Activated T-cell treated with anti-CD3 and anti-CD28 coated beads, Interleukin-2, amount 50 U/mL, for 72 hours (primary cell): ENCODE results near the gene KCNC3. TPM values are rescaled to one million over a fixed set of nuclear protein-coding genes. Genes with fewer than 3 reads are reported as not detected.

ENCODE experiments used
- ATAC-seq, 2 donors: fragments of 150-1000 bp; cut with Tn5 transposase; replicated peaks in 1 of 2; 2 replicates each; pipeline ENCODE4 v1.10.0; 2021; ENCODE audit warnings: moderate library complexity in 2 of 2, mild to moderate bottlenecking in 1 of 2
- DNase-seq, 2 donors: peaks; one replicate each; pipeline ENCODE4 v3.0.0; 2021 to 2022; ENCODE audit warnings: mixed read lengths in 1 of 2
- H3K27ac Mint-ChIP-seq: one replicate; pipeline ENCODE4 v1.8.0; 2022; ENCODE audit warnings: mild to moderate bottlenecking, moderate library complexity, mixed read lengths
- H3K27me3 Mint-ChIP-seq: one replicate; pipeline ENCODE4 v1.8.0; 2022; ENCODE audit warnings: low read depth, mixed read lengths
- H3K36me3 Mint-ChIP-seq, 2 donors: one replicate each; pipeline ENCODE4 v1.8.0; 2022; ENCODE audit warnings: mixed read lengths in 2 of 2, mild to moderate bottlenecking in 1 of 2; ENCODE audit not compliant: insufficient read depth in 2 of 2
- H3K4me1 Mint-ChIP-seq: one replicate; pipeline ENCODE4 v1.8.0; 2022; ENCODE audit warnings: low read depth, mixed read lengths
- H3K4me3 Mint-ChIP-seq, 2 donors: one replicate each; pipeline ENCODE4 v1.8.0; 2022; ENCODE audit warnings: mild to moderate bottlenecking in 2 of 2, mixed read lengths in 2 of 2, moderate library complexity in 2 of 2
- H3K9me3 Mint-ChIP-seq, 2 donors: one replicate each; pipeline ENCODE4 v1.8.0; 2022; ENCODE audit warnings: mixed read lengths in 2 of 2
- total RNA-seq, 2 donors: library from RNA; stranded (reverse); gene quantifications; one replicate each; pipeline ENCODE4 v1.2.3, GENCODE V29; 2022

The KCNC3 gene
- total RNA-seq, 2 donors from 2014 or later, result 5.2 to 8.3 TPM

GRCh38 chr19:50266041-50266440, 63.1 kb downstream of the KCNC3 start:
- DNase-seq, result no peak
- H3K27me3 Mint-ChIP-seq, result peaks cover 9% of the 10 kb centered on the region
- no peaks in the 10 kb centered on the region for H3K4me1 Mint-ChIP-seq
- H3K9me3 Mint-ChIP-seq, result no peaks in the 10 kb centered on the region
- no peak for ATAC-seq
- H3K4me3 Mint-ChIP-seq, result no peak overlapping the region
- no peak overlapping the region for H3K27ac Mint-ChIP-seq
- H3K36me3 Mint-ChIP-seq, result no peaks in the 10 kb centered on the region

GRCh38 chr19:50264483-50265186, 64.5 kb downstream of the KCNC3 start:
- no peaks in the 10 kb centered on the region for H3K4me1 Mint-ChIP-seq
- H3K9me3 Mint-ChIP-seq, result no peaks in the 10 kb centered on the region
- H3K4me3 Mint-ChIP-seq, result no peak overlapping the region
- H3K27me3 Mint-ChIP-seq, result peaks cover 9% of the 10 kb centered on the region
- H3K36me3 Mint-ChIP-seq, result no peaks in the 10 kb centered on the region
- no peak for ATAC-seq
- no peak overlapping the region for H3K27ac Mint-ChIP-seq
- DNase-seq, result no peak

GRCh38 chr19:50263176-50263575, 66.0 kb downstream of the KCNC3 start:
- H3K9me3 Mint-ChIP-seq, result no peaks in the 10 kb centered on the region
- H3K4me3 Mint-ChIP-seq, result no peak overlapping the region
- H3K4me1 Mint-ChIP-seq, result no peaks in the 10 kb centered on the region
- DNase-seq (no peak), ATAC-seq (no peak)
- no peak overlapping the region for H3K27ac Mint-ChIP-seq
- H3K36me3 Mint-ChIP-seq, result no peaks in the 10 kb centered on the region
- H3K27me3 Mint-ChIP-seq, result peaks cover 9% of the 10 kb centered on the region

Other genes with a start within 250 kb of the KCNC3 start
- gene IZUMO2, start 166.1 kb downstream of the KCNC3 start, total RNA-seq, result not detected
- gene MYH14, start 125.8 kb downstream of the KCNC3 start, total RNA-seq, result not detected
- 10 to 100 TPM; 43.2 to 53.3 TPM for gene NAPSA, start 36.3 kb upstream of the KCNC3 start, total RNA-seq
- gene NR1H2, start 47.1 kb upstream of the KCNC3 start, total RNA-seq, result 10 to 100 TPM; 68.2 to 80.1 TPM
- 100 to 1,000 TPM; 133 to 162 TPM for gene POLD1, start 55.0 kb upstream of the KCNC3 start, total RNA-seq
- 1 to 10 TPM; 1.6 to 2.1 TPM for gene SPIB, start 89.6 kb upstream of the KCNC3 start, total RNA-seq
- gene MYBPC2, start 103.5 kb upstream of the KCNC3 start, total RNA-seq, result 1 to 10 TPM in 1 of 2 donors, under 1 TPM in 1; 0.86 to 1.3 TPM
- gene EMC10, start 147.1 kb upstream of the KCNC3 start, total RNA-seq, result 10 to 100 TPM; 26.6 to 33.9 TPM
- under 1 TPM in 1 of 2 donors, not detected in 1; 0.76 TPM for gene GARIN5A, start 147.5 kb upstream of the KCNC3 start, total RNA-seq
- 10 to 100 TPM; 27.6 to 34.0 TPM for gene JOSD2, start 181.8 kb upstream of the KCNC3 start, total RNA-seq
- gene ASPDH, start 184.5 kb upstream of the KCNC3 start, total RNA-seq, result not detected
- under 1 TPM in 1 of 2 donors, not detected in 1; 0.58 TPM for gene LRRC4B, start 239.1 kb upstream of the KCNC3 start, total RNA-seq